ENCODE results near the gene RANBP6. TPM values are rescaled to one million over a fixed set of nuclear protein-coding genes. Genes with fewer than 3 reads are reported as not detected.

The RANBP6 gene
- total and polyA plus RNA-seq, 2 donors (not counting 1 experiment from before 2014, with no cell fraction given): 14.2 to 24.9 TPM

- no peak overlapping the region for H2AFZ ChIP-seq (ENCODE audit: low read length)
- no peaks in the 10 kb centered on the region for H3K9me3 ChIP-seq (ENCODE audit: control insufficient read depth, insufficient read depth, low read depth, low read length)
- no peak overlapping the region for H3K27ac ChIP-seq (ENCODE audit: insufficient read depth, low read length)
- H3K4me1 ChIP-seq (ENCODE audit: control insufficient read depth, extremely low read depth, insufficient read depth, low read length): no peaks in the 10 kb centered on the region
- no peaks in the 10 kb centered on the region for H4K20me1 ChIP-seq (ENCODE audit: control insufficient read depth, extremely low read depth, insufficient read depth, low read length)
- no peak for DNase-seq (ENCODE audit: low read depth in 2 of 2)
- no peak overlapping the region for H3K9ac ChIP-seq (ENCODE audit: insufficient read depth, low read length)
- no peaks in the 10 kb centered on the region for H3K36me3 ChIP-seq (ENCODE audit: control insufficient read depth, insufficient read depth, low read length)
- H3K4me3 ChIP-seq (replicated peaks in 1 of 4; ENCODE audit: control extremely low read depth in 1 of 4, insufficient read depth in 1 of 4, low read depth in 3 of 4, low read length in 4 of 4): no peak overlapping the region
- H3K79me2 ChIP-seq (ENCODE audit: control insufficient read depth, insufficient read depth, low read length): no peaks in the 10 kb centered on the region
- TF ChIP-seq EZH2 (IDR thresholded peaks at IDR 0.05; ENCODE audit: low read length, missing control alignments): no peak
- TF ChIP-seq, protein P1, sequence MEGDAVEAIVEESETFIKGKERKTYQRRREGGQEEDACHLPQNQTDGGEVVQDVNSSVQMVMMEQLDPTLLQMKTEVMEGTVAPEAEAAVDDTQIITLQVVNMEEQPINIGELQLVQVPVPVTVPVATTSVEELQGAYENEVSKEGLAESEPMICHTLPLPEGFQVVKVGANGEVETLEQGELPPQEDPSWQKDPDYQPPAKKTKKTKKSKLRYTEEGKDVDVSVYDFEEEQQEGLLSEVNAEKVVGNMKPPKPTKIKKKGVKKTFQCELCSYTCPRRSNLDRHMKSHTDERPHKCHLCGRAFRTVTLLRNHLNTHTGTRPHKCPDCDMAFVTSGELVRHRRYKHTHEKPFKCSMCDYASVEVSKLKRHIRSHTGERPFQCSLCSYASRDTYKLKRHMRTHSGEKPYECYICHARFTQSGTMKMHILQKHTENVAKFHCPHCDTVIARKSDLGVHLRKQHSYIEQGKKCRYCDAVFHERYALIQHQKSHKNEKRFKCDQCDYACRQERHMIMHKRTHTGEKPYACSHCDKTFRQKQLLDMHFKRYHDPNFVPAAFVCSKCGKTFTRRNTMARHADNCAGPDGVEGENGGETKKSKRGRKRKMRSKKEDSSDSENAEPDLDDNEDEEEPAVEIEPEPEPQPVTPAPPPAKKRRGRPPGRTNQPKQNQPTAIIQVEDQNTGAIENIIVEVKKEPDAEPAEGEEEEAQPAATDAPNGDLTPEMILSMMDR (conservative IDR thresholded peaks at IDR 0.05 in 1 of 2, IDR thresholded peaks at IDR 0.05 in 1 of 2; ENCODE audit: low read depth in 1 of 2, low read length in 2 of 2): no peak
- peaks cover 7% of the 10 kb centered on the region for H3K27me3 ChIP-seq (ENCODE audit: control insufficient read depth, insufficient read depth, low read length)
- no peak overlapping the region for H3K4me2 ChIP-seq (ENCODE audit: extremely low read depth, insufficient read depth, low read length)
Measured at GRCh38 chr9:6047020-6047419, 31.6 kb upstream of the RANBP6 start.

DNA sequence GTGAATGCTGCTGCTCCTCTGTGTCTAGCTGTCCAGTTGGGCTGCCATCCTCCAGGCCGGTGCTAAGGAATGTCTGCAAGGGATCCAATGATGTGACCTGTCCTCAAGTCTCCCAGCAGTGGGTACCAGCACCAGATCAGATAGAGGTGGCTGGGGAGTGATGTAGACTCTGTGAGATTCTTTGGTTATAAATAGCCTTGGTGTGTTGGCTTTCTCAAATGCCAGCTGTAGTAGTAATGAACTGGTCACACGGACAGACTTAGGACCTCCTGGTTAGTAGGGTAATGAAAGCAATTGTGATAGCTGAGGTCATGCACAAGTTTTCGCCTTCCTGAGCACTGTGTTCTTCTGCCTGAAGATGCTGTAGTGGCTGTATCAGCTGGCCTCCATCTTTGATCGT is 29.9 kb upstream of the RANBP6 start:
- TF ChIP-seq, protein P1 (conservative IDR thresholded peaks at IDR 0.05 in 1 of 2, IDR thresholded peaks at IDR 0.05 in 1 of 2; ENCODE audit: low read depth in 1 of 2, low read length in 2 of 2): no peak
- no peak for TF ChIP-seq EZH2 (IDR thresholded peaks at IDR 0.05; ENCODE audit: low read length, missing control alignments)
- no peak overlapping the region for H3K27ac ChIP-seq (ENCODE audit: insufficient read depth, low read length)
- no peaks in the 10 kb centered on the region for H3K79me2 ChIP-seq (ENCODE audit: control insufficient read depth, insufficient read depth, low read length)
- no peaks in the 10 kb centered on the region for H3K4me1 ChIP-seq (ENCODE audit: control insufficient read depth, extremely low read depth, insufficient read depth, low read length)
- no peak for DNase-seq (ENCODE audit: low read depth in 2 of 2)
- H3K27me3 ChIP-seq (ENCODE audit: control insufficient read depth, insufficient read depth, low read length): peaks cover 7% of the 10 kb centered on the region
- no peaks in the 10 kb centered on the region for H3K9me3 ChIP-seq (ENCODE audit: control insufficient read depth, insufficient read depth, low read depth, low read length)
- H3K4me3 ChIP-seq (replicated peaks in 1 of 4; ENCODE audit: control extremely low read depth in 1 of 4, insufficient read depth in 1 of 4, low read depth in 3 of 4, low read length in 4 of 4): no peak overlapping the region
- H2AFZ ChIP-seq (ENCODE audit: low read length): no peak overlapping the region
- H3K4me2 ChIP-seq (ENCODE audit: extremely low read depth, insufficient read depth, low read length): no peak overlapping the region
- no peaks in the 10 kb centered on the region for H3K36me3 ChIP-seq (ENCODE audit: control insufficient read depth, insufficient read depth, low read length)
- no peaks in the 10 kb centered on the region for H4K20me1 ChIP-seq (ENCODE audit: control insufficient read depth, extremely low read depth, insufficient read depth, low read length)
- no peak overlapping the region for H3K9ac ChIP-seq (ENCODE audit: insufficient read depth, low read length)

GRCh38 chr9:6040077-6040476 is 24.7 kb upstream of the RANBP6 start:
- no peak overlapping the region for H3K9ac ChIP-seq (ENCODE audit: insufficient read depth, low read length)
- no peaks in the 10 kb centered on the region for H3K79me2 ChIP-seq (ENCODE audit: control insufficient read depth, insufficient read depth, low read length)

More at GRCh38 chr9:6040077-6040476, 24.7 kb upstream of the RANBP6 start:
- Histone ChIP-seq H3K27ac (ENCODE audit: insufficient read depth, low read length) (no peak overlapping the region), H3K4me2 (ENCODE audit: extremely low read depth, insufficient read depth, low read length) (no peak overlapping the region), H3K4me3 (replicated peaks in 1 of 4; ENCODE audit: control extremely low read depth in 1 of 4, insufficient read depth in 1 of 4, low read depth in 3 of 4, low read length in 4 of 4) (no peak overlapping the region), H2AFZ (ENCODE audit: low read length) (no peak overlapping the region), H3K27me3 (ENCODE audit: control insufficient read depth, insufficient read depth, low read length) (peaks cover 2% of the 10 kb centered on the region), H3K36me3 (ENCODE audit: control insufficient read depth, insufficient read depth, low read length) (no peaks in the 10 kb centered on the region), H4K20me1 (ENCODE audit: control insufficient read depth, extremely low read depth, insufficient read depth, low read length) (no peaks in the 10 kb centered on the region), H3K9me3 (ENCODE audit: control insufficient read depth, insufficient read depth, low read depth, low read length) (no peaks in the 10 kb centered on the region), H3K4me1 (ENCODE audit: control insufficient read depth, extremely low read depth, insufficient read depth, low read length) (no peaks in the 10 kb centered on the region)
- DNase-seq (ENCODE audit: low read depth in 2 of 2): no peak
- TF ChIP-seq EZH2 (IDR thresholded peaks at IDR 0.05; ENCODE audit: low read length, missing control alignments): no peak
- TF ChIP-seq, protein P1 (conservative IDR thresholded peaks at IDR 0.05 in 1 of 2, IDR thresholded peaks at IDR 0.05 in 1 of 2; ENCODE audit: low read depth in 1 of 2, low read length in 2 of 2): no peak
